ENCODE data around the gene MAD1L1.
"Not testable (repeated sequence)": the region's sequence is repeated elsewhere in the genome, so short reads cannot be mapped to it uniquely, and the experiment has no call there.

MAD1L1 gene

GRCh38 chr7:1815551-1816281, 417.0 kb downstream of the MAD1L1 start:
- DNase-seq, result not testable (repeated sequence)

GRCh38 chr7:1815051-1815481, 417.7 kb downstream of the MAD1L1 start:
- DNase-seq, result peak; percentile 88

- no peak for DNase-seq
These were observed 418.5 kb downstream of the MAD1L1 start for GRCh38 chr7:1814089-1814811.

GRCh38 chr7:1813394-1814088, 419.2 kb downstream of the MAD1L1 start:
- no peak for DNase-seq

- no peak for DNase-seq
These were observed 420.0 kb downstream of the MAD1L1 start for GRCh38 chr7:1812509-1813393.

- peak; percentile 69 for DNase-seq
These were observed 420.8 kb downstream of the MAD1L1 start for GRCh38 chr7:1811850-1812508.

GRCh38 chr7:1810961-1811849, 421.5 kb downstream of the MAD1L1 start:
- DNase-seq, result no peak

- no peak for DNase-seq
These were observed 422.2 kb downstream of the MAD1L1 start for GRCh38 chr7:1810521-1810920.

GRCh38 chr7:1809601-1810258, 423.0 kb downstream of the MAD1L1 start:
- DNase-seq, result no peak

- DNase-seq, result no peak
These were observed 423.7 kb downstream of the MAD1L1 start for GRCh38 chr7:1809070-1809469.

GRCh38 chr7:1807821-1808600, 424.7 kb downstream of the MAD1L1 start:
- DNase-seq, result no peak

GRCh38 chr7:1806354-1806753, 426.4 kb downstream of the MAD1L1 start:
- no peak for DNase-seq

GRCh38 chr7:1804310-1804709, 428.4 kb downstream of the MAD1L1 start:
- no peak for DNase-seq

- no peak for DNase-seq
These were observed 429.8 kb downstream of the MAD1L1 start for GRCh38 chr7:1802899-1803298.

GRCh38 chr7:1800902-1801301, 431.8 kb downstream of the MAD1L1 start:
- DNase-seq, result no peak

- no peak for DNase-seq
These were observed 434.6 kb downstream of the MAD1L1 start for GRCh38 chr7:1798191-1798590.

GRCh38 chr7:1794888-1795542, 437.7 kb downstream of the MAD1L1 start:
- no peak for DNase-seq

GRCh38 chr7:1787681-1788235, 445.0 kb downstream of the MAD1L1 start:
- no peak for DNase-seq

- no peak for DNase-seq
These were observed 445.5 kb downstream of the MAD1L1 start for GRCh38 chr7:1787241-1787640.

Data from NCI-H510A treated with DMSO at 0.1 percent for 48 hours (cell line).